ENCODE results near the gene ANKH. TPM values are rescaled to one million over a fixed set of nuclear protein-coding genes. Genes with fewer than 3 reads are reported as not detected.

The ANKH gene
- total and polyA plus RNA-seq, 5 donors from 2014 or later, result 56.6 to 177 (median 63.2) TPM

- peak overlapping the region in 3 of 4 donors; percentile 26 to 74 (median 49) for H3K4me3 Mint-ChIP-seq
These were observed 59.4 kb downstream of the ANKH start for GRCh38 chr5:14812166-14812565.

GRCh38 chr5:14810928-14811572 lies 60.5 kb downstream of the ANKH start:
- peak overlapping the region; percentile 62 to 88 (median 80) for H3K4me3 Mint-ChIP-seq
- Histone ChIP-seq H3K36me3 (ENCODE audit: control insufficient read depth, insufficient read depth, low read length) (peaks cover 4% of the 10 kb centered on the region), H3K27ac (ENCODE audit: insufficient read depth, low read length, poor library complexity, severe bottlenecking) (peak overlapping the region; percentile 72), H3K27me3 (ENCODE audit: control insufficient read depth, insufficient read depth, low read length) (no peaks in the 10 kb centered on the region), H3K9me3 (ENCODE audit: control insufficient read depth in 2 of 2, low read length in 2 of 2) (no peaks in the 10 kb centered on the region), H3K4me3 (ENCODE audit: low read depth, low read length) (peak overlapping the region; percentile 76), H3K4me1 (ENCODE audit: control insufficient read depth, insufficient read depth, low read length, poor library complexity, severe bottlenecking) (peaks cover 45% of the 10 kb centered on the region)
- H3K27ac Mint-ChIP-seq, result peak overlapping the region; percentile 75 to 95 (median 94)
- peaks cover 0 to 2% (median 0%) of the 10 kb centered on the region in 7 donors for H3K9me3 Mint-ChIP-seq
- H3K4me1 Mint-ChIP-seq, result peaks cover 35 to 83% (median 64%) of the 10 kb centered on the region in 4 donors
- ATAC-seq (ENCODE audit: low read depth in 2 of 2), result no peak
- no peaks in the 10 kb centered on the region for H3K27me3 Mint-ChIP-seq
- H3K36me3 Mint-ChIP-seq, result peaks cover 13% of the 10 kb centered on the region
- DNase-seq, result no peak

More at GRCh38 chr5:14812166-14812565, 59.4 kb downstream of the ANKH start:
- H3K36me3 Mint-ChIP-seq, result peaks cover 16% of the 10 kb centered on the region
- peaks cover 43 to 86% (median 71%) of the 10 kb centered on the region in 4 donors for H3K4me1 Mint-ChIP-seq
- Histone ChIP-seq H3K27ac (ENCODE audit: insufficient read depth, low read length, poor library complexity, severe bottlenecking) (peak overlapping the region; percentile 18), H3K4me1 (ENCODE audit: control insufficient read depth, insufficient read depth, low read length, poor library complexity, severe bottlenecking) (peaks cover 45% of the 10 kb centered on the region), H3K4me3 (ENCODE audit: low read depth, low read length) (no peak overlapping the region), H3K36me3 (ENCODE audit: control insufficient read depth, insufficient read depth, low read length) (peaks cover 4% of the 10 kb centered on the region), H3K27me3 (ENCODE audit: control insufficient read depth, insufficient read depth, low read length) (no peaks in the 10 kb centered on the region), H3K9me3 (ENCODE audit: control insufficient read depth in 2 of 2, low read length in 2 of 2) (no peaks in the 10 kb centered on the region)
- peak overlapping the region in 2 of 3 donors; percentile 85 for H3K27ac Mint-ChIP-seq
- H3K9me3 Mint-ChIP-seq, result peaks cover 0 to 2% (median 0%) of the 10 kb centered on the region in 7 donors
- ATAC-seq (ENCODE audit: low read depth in 2 of 2), result no peak
- H3K27me3 Mint-ChIP-seq, result no peaks in the 10 kb centered on the region
- DNase-seq, result no peak

- peak overlapping the region; percentile 75 to 95 (median 94) for H3K27ac Mint-ChIP-seq
- peak overlapping the region; percentile 62 to 88 (median 80) for H3K4me3 Mint-ChIP-seq
- peaks cover 18% of the 10 kb centered on the region for H3K36me3 Mint-ChIP-seq
- Histone ChIP-seq H3K27ac (ENCODE audit: insufficient read depth, low read length, poor library complexity, severe bottlenecking) (peak overlapping the region; percentile 72), H3K9me3 (ENCODE audit: control insufficient read depth in 2 of 2, low read length in 2 of 2) (no peaks in the 10 kb centered on the region), H3K27me3 (ENCODE audit: control insufficient read depth, insufficient read depth, low read length) (no peaks in the 10 kb centered on the region), H3K4me3 (ENCODE audit: low read depth, low read length) (peak overlapping the region; percentile 76), H3K4me1 (ENCODE audit: control insufficient read depth, insufficient read depth, low read length, poor library complexity, severe bottlenecking) (peaks cover 45% of the 10 kb centered on the region), H3K36me3 (ENCODE audit: control insufficient read depth, insufficient read depth, low read length) (peaks cover 6% of the 10 kb centered on the region)
- DNase-seq (peak in 1 of 3 donors; percentile 9), ATAC-seq (ENCODE audit: low read depth in 2 of 2) (no peak)
- H3K27me3 Mint-ChIP-seq, result no peaks in the 10 kb centered on the region
- peaks cover 36 to 81% (median 62%) of the 10 kb centered on the region in 4 donors for H3K4me1 Mint-ChIP-seq
- H3K9me3 Mint-ChIP-seq, result peaks cover 0 to 2% (median 0%) of the 10 kb centered on the region in 7 donors
These were observed 61.3 kb downstream of the ANKH start for GRCh38 chr5:14810282-14810681.

- Mint-ChIP-seq H3K27ac (peak overlapping the region; percentile 75 to 95 (median 94)), H3K9me3 (peaks cover 0 to 2% (median 0%) of the 10 kb centered on the region in 7 donors), H3K4me3 (peak overlapping the region; percentile 62 to 88 (median 80)), H3K27me3 (no peaks in the 10 kb centered on the region), H3K4me1 (peaks cover 40 to 79% (median 57%) of the 10 kb centered on the region in 4 donors), H3K36me3 (peaks cover 14% of the 10 kb centered on the region)
- peaks cover 45% of the 10 kb centered on the region for H3K4me1 ChIP-seq (ENCODE audit: control insufficient read depth, insufficient read depth, low read length, poor library complexity, severe bottlenecking)
- ATAC-seq (ENCODE audit: low read depth in 2 of 2) (peak; percentile 96 to 99), DNase-seq (peak; percentile 59 to 93 (median 67))
- H3K9me3 ChIP-seq (ENCODE audit: control insufficient read depth in 2 of 2, low read length in 2 of 2), result no peaks in the 10 kb centered on the region
- no peaks in the 10 kb centered on the region for H3K27me3 ChIP-seq (ENCODE audit: control insufficient read depth, insufficient read depth, low read length)
- peak overlapping the region; percentile 72 for H3K27ac ChIP-seq (ENCODE audit: insufficient read depth, low read length, poor library complexity, severe bottlenecking)
- peak overlapping the region; percentile 76 for H3K4me3 ChIP-seq (ENCODE audit: low read depth, low read length)
- H3K36me3 ChIP-seq (ENCODE audit: control insufficient read depth, insufficient read depth, low read length), result peaks cover 6% of the 10 kb centered on the region
These were observed 62.0 kb downstream of the ANKH start for GRCh38 chr5:14809369-14810155.

GRCh38 chr5:14807471-14807870 lies 64.1 kb downstream of the ANKH start:
- peaks cover 29% of the 10 kb centered on the region for H3K4me1 ChIP-seq (ENCODE audit: control insufficient read depth, insufficient read depth, low read length, poor library complexity, severe bottlenecking)
- no peaks in the 10 kb centered on the region for H3K9me3 ChIP-seq (ENCODE audit: control insufficient read depth in 2 of 2, low read length in 2 of 2)
- no peaks in the 10 kb centered on the region for H3K9me3 Mint-ChIP-seq
- ATAC-seq (ENCODE audit: low read depth in 2 of 2) (no peak), DNase-seq (no peak)
- H3K4me3 Mint-ChIP-seq, result peak overlapping the region in 1 of 4 donors; percentile 14
- H3K36me3 ChIP-seq (ENCODE audit: control insufficient read depth, insufficient read depth, low read length), result peaks cover 6% of the 10 kb centered on the region
- peak overlapping the region in 2 of 3 donors; percentile 22 to 52 for H3K27ac Mint-ChIP-seq
- no peaks in the 10 kb centered on the region for H3K27me3 Mint-ChIP-seq
- no peaks in the 10 kb centered on the region for H3K27me3 ChIP-seq (ENCODE audit: control insufficient read depth, insufficient read depth, low read length)
- H3K4me3 ChIP-seq (ENCODE audit: low read depth, low read length), result no peak overlapping the region
- peaks cover 14% of the 10 kb centered on the region for H3K36me3 Mint-ChIP-seq
- no peak overlapping the region for H3K27ac ChIP-seq (ENCODE audit: insufficient read depth, low read length, poor library complexity, severe bottlenecking)
- peaks cover 43 to 73% (median 49%) of the 10 kb centered on the region in 4 donors for H3K4me1 Mint-ChIP-seq

- no peak for ATAC-seq (ENCODE audit: low read depth in 2 of 2)
These were observed 65.1 kb downstream of the ANKH start for GRCh38 chr5:14806456-14806855.

GRCh38 chr5:14802541-14802940 lies 69.0 kb downstream of the ANKH start:
- peaks cover 53 to 82% (median 61%) of the 10 kb centered on the region in 4 donors for H3K4me1 Mint-ChIP-seq

More at GRCh38 chr5:14806456-14806855, 65.1 kb downstream of the ANKH start:
- H3K36me3 Mint-ChIP-seq, result peaks cover 20% of the 10 kb centered on the region
- no peak overlapping the region for H3K4me3 ChIP-seq (ENCODE audit: low read depth, low read length)
- no peak overlapping the region for H3K4me3 Mint-ChIP-seq
- peaks cover 6% of the 10 kb centered on the region for H3K36me3 ChIP-seq (ENCODE audit: control insufficient read depth, insufficient read depth, low read length)
- H3K27ac Mint-ChIP-seq, result peak overlapping the region in 2 of 3 donors; percentile 11 to 59
- no peaks in the 10 kb centered on the region for H3K27me3 Mint-ChIP-seq
- no peak for DNase-seq
- no peak overlapping the region for H3K27ac ChIP-seq (ENCODE audit: insufficient read depth, low read length, poor library complexity, severe bottlenecking)
- H3K9me3 Mint-ChIP-seq, result no peaks in the 10 kb centered on the region
- peaks cover 49 to 76% (median 55%) of the 10 kb centered on the region in 4 donors for H3K4me1 Mint-ChIP-seq
- H3K27me3 ChIP-seq (ENCODE audit: control insufficient read depth, insufficient read depth, low read length), result no peaks in the 10 kb centered on the region
- H3K4me1 ChIP-seq (ENCODE audit: control insufficient read depth, insufficient read depth, low read length, poor library complexity, severe bottlenecking), result peaks cover 27% of the 10 kb centered on the region
- H3K9me3 ChIP-seq (ENCODE audit: control insufficient read depth in 2 of 2, low read length in 2 of 2), result no peaks in the 10 kb centered on the region

More at GRCh38 chr5:14802541-14802940, 69.0 kb downstream of the ANKH start:
- H3K27me3 ChIP-seq (ENCODE audit: control insufficient read depth, insufficient read depth, low read length), result no peaks in the 10 kb centered on the region
- H3K4me1 ChIP-seq (ENCODE audit: control insufficient read depth, insufficient read depth, low read length, poor library complexity, severe bottlenecking), result peaks cover 8% of the 10 kb centered on the region
- peaks cover 6% of the 10 kb centered on the region for H3K36me3 ChIP-seq (ENCODE audit: control insufficient read depth, insufficient read depth, low read length)
- Mint-ChIP-seq H3K27me3 (no peaks in the 10 kb centered on the region), H3K4me3 (peak overlapping the region in 1 of 4 donors; percentile 32), H3K36me3 (peaks cover 25% of the 10 kb centered on the region), H3K9me3 (no peaks in the 10 kb centered on the region), H3K27ac (peak overlapping the region; percentile 16 to 72 (median 54))
- no peak overlapping the region for H3K4me3 ChIP-seq (ENCODE audit: low read depth, low read length)
- H3K27ac ChIP-seq (ENCODE audit: insufficient read depth, low read length, poor library complexity, severe bottlenecking), result no peak overlapping the region
- no peak for DNase-seq
- ATAC-seq (ENCODE audit: low read depth in 2 of 2), result no peak
- H3K9me3 ChIP-seq (ENCODE audit: control insufficient read depth in 2 of 2, low read length in 2 of 2), result no peaks in the 10 kb centered on the region

All from CD4-positive, CD25-positive, alpha-beta regulatory T cell (primary cell).